Endothelial cell of umbilical vein (primary cell): Measurements from ENCODE around the gene PINK1. TPM values are rescaled to one million over a fixed set of nuclear protein-coding genes. Genes with fewer than 3 reads are reported as not detected.

Experiments used
- BruUV-seq: library from RNA; stranded (reverse); fragments of 400-500 nt; replicated peaks from 2 replicates; lab custom pipeline; 2021; lab: Mats Ljungman, UMichigan
- CTCF ChIA-PET: fragments of 300-600, 350-600 bp; sonication (Branson Sonifier 250); formaldehyde crosslinking; loops from one replicate; lab custom pipeline; 2021; ENCODE audit warnings: antibody characterized with exemption, inconsistent platforms; lab: Charles Lee
- POLR2A ChIA-PET: fragments of 300-600, 350-600 bp; sonication (Branson Sonifier 250); formaldehyde crosslinking; loops from one replicate; lab custom pipeline; 2021; ENCODE audit warnings: antibody characterized with exemption, inconsistent platforms; lab: Charles Lee
- DNase-seq: peaks from one replicate; pipeline ENCODE4 v3.0.0-alpha.2; 2011; ENCODE audit warnings: low read depth, low spot score
- FAIRE-seq: peaks from 2 replicates; lab custom pipeline; 2011; peaks lifted over from hg19 to GRCh38; lab: Jason Lieb, UNC
- H2AFZ ChIP-seq: 2 replicates; pipeline ENCODE4 v1.6.0; 2012; ENCODE audit warnings: low read depth, low read length, control low read depth, inconsistent platforms
- H3K27ac ChIP-seq: 2 replicates; pipeline ENCODE4 v1.5.1; 2011; ENCODE audit warnings: low read depth, mild to moderate bottlenecking, control low read depth, low read length, moderate library complexity; ENCODE audit not compliant: insufficient read depth
- H3K27me3 ChIP-seq, 2 experiments: 2 replicates each; pipeline versions ENCODE4 v1.6.0 to v1.6.1; 2011; ENCODE audit warnings: low read length in 2 of 2, mixed read lengths in 1 of 2; ENCODE audit not compliant: control insufficient read depth in 2 of 2, insufficient read depth in 2 of 2
- H3K36me3 ChIP-seq, 2 experiments: 2 replicates in 1 of 2; 3 replicates in 1 of 2; pipeline ENCODE4 v1.5.1; 2011; ENCODE audit warnings: low read length in 2 of 2, mild to moderate bottlenecking in 1 of 2, moderate library complexity in 1 of 2; ENCODE audit not compliant: control insufficient read depth in 2 of 2, insufficient read depth in 2 of 2; ENCODE audit errors: extremely low read depth in 1 of 2
- H3K4me1 ChIP-seq: 3 replicates; pipeline ENCODE4 v1.5.1; 2011; ENCODE audit warnings: mild to moderate bottlenecking, low read length; ENCODE audit not compliant: control insufficient read depth, insufficient read depth; ENCODE audit errors: extremely low read depth
- H3K4me2 ChIP-seq: 2 replicates; pipeline ENCODE4 v1.6.1; 2011; ENCODE audit warnings: low read length, control low read depth, mixed read lengths; ENCODE audit not compliant: insufficient read depth
- H3K4me3 ChIP-seq, 3 experiments: fragments of 200-600 bp in 1 of 3; sonication (generic), shearing (Covaris generic) in 1 of 3; replicated peaks in 1 of 3; 2 replicates each; pipeline ENCODE4 v1.5.1; 2011 to 2016; ENCODE audit warnings: control low read depth in 3 of 3, low read length in 3 of 3, mild to moderate bottlenecking in 2 of 3, inconsistent platforms in 1 of 3, low read depth in 1 of 3, moderate library complexity in 1 of 3; ENCODE audit not compliant: insufficient read depth in 1 of 3
- H3K79me2 ChIP-seq: 2 replicates; pipeline ENCODE4 v1.6.0; 2012; ENCODE audit warnings: low read length, inconsistent platforms; ENCODE audit not compliant: control insufficient read depth, insufficient read depth
- H3K9ac ChIP-seq: replicated peaks from 2 replicates; pipeline ENCODE3; 2011; ENCODE audit warnings: low read length, control low read depth; ENCODE audit not compliant: insufficient read depth; ENCODE audit errors: extremely low read depth
- H3K9me1 ChIP-seq: replicated peaks from 3 replicates; pipeline ENCODE4 v1.6.0; 2011; ENCODE audit warnings: mild to moderate bottlenecking, low read length; ENCODE audit not compliant: control insufficient read depth, insufficient read depth; ENCODE audit errors: extremely low read depth
- H3K9me3 ChIP-seq: replicated peaks from 2 replicates; pipeline ENCODE4 v1.5.1; 2012; ENCODE audit warnings: low read length, inconsistent platforms; ENCODE audit not compliant: control insufficient read depth, insufficient read depth
- H4K20me1 ChIP-seq: replicated peaks from 2 replicates; pipeline ENCODE3; 2011; ENCODE audit warnings: mild to moderate bottlenecking, low read length; ENCODE audit not compliant: control insufficient read depth, insufficient read depth; ENCODE audit errors: extremely low read depth
- CTCF ChIP-seq, 2 donors: IDR thresholded peaks; 1 replicate in 1 of 2; 2 replicates in 1 of 2; pipeline ENCODE4 v1.5.1; 2011; ENCODE audit warnings: low read length in 2 of 2, mild to moderate bottlenecking in 2 of 2, moderate library complexity in 2 of 2, control low read depth in 1 of 2, inconsistent platforms in 1 of 2, low read depth in 1 of 2; ENCODE audit not compliant: insufficient read depth in 1 of 2; ENCODE audit errors: extremely low read depth in 1 of 2
- EZH2 ChIP-seq: IDR thresholded peaks from 2 replicates; pipeline ENCODE4 v1.6.1; 2012; ENCODE audit warnings: borderline replicate concordance, low read depth, mild to moderate bottlenecking, moderate library complexity, low read length, inconsistent platforms; ENCODE audit not compliant: severe bottlenecking
- FOS ChIP-seq: IDR thresholded peaks from 2 replicates; pipeline ENCODE4 v1.6.1; 2011; ENCODE audit warnings: mild to moderate bottlenecking, low read length, moderate library complexity, borderline replicate concordance; ENCODE audit not compliant: insufficient read depth
- GATA2 ChIP-seq: IDR thresholded peaks from 2 replicates; pipeline ENCODE4 v1.7.0; 2011; ENCODE audit warnings: low read depth, mild to moderate bottlenecking, moderate library complexity, mixed read lengths, low read length; ENCODE audit not compliant: insufficient read length, insufficient read depth
- JUN ChIP-seq: IDR thresholded peaks from 2 replicates; pipeline ENCODE4 v1.6.1; 2011; ENCODE audit warnings: borderline replicate concordance, low read depth; ENCODE audit not compliant: insufficient read length, insufficient read depth
- MAX ChIP-seq: IDR thresholded peaks from 2 replicates; pipeline ENCODE4 v1.6.1; 2011; ENCODE audit not compliant: insufficient read depth, insufficient read length
- MYC ChIP-seq: IDR thresholded peaks from one replicate; pipeline ENCODE4 v1.6.1; 2011; ENCODE audit warnings: mild to moderate bottlenecking, low read depth, low read length
- POLR2A ChIP-seq: IDR thresholded peaks from 2 replicates; pipeline ENCODE4 v1.6.1; 2012; ENCODE audit warnings: low read depth, mild to moderate bottlenecking, control low read depth, low read length
- POLR2AphosphoS5 ChIP-seq: IDR thresholded peaks from 2 replicates; pipeline ENCODE4 v1.6.1; 2012; ENCODE audit warnings: low read depth, mild to moderate bottlenecking, control low read depth, low read length, moderate library complexity; ENCODE audit not compliant: insufficient read depth
- dilution Hi-C: fragments of 300-500 bp; cut with MboI; formaldehyde crosslinking; loops from one replicate; pipeline ENCODE4 v1.15.0; 2019; ENCODE audit warnings: low sequenced_read_pairs; ENCODE audit not compliant: extremely low pct_ligation_motif_present
- intact Hi-C: fragments of 100-400 bp; cut with micrococcal nuclease; formaldehyde crosslinking; loops from one replicate; pipeline ENCODE4 v1.10.0; 2022
- polyA plus RNA-seq, 4 experiments: library from polyadenylated mRNA; depleted of rRNA in 3 of 4; stranded (reverse) in 3 of 4; unstranded in 1 of 4; fragments of >200 nt; gene quantifications; 2 replicates each; pipeline versions ENCODE4 v1.2.1 to v1.2.3, GENCODE V29; 2011 to 2012; ENCODE audit warnings: missing spikeins in 1 of 4
- total RNA-seq: library from RNA; stranded (reverse); gene quantifications from 2 replicates; pipeline ENCODE4 v1.2.3, GENCODE V29; 2021

The PINK1 gene
- total and polyA plus RNA-seq, 2 donors (not counting 3 experiments of a cell fraction or from before 2014, with no cell fraction given): 27.3 to 27.9 TPM

GRCh38 chr1:20584890-20585289 is 48.4 kb upstream of the PINK1 start:
- H3K79me2 ChIP-seq: no peaks in the 10 kb centered on the region
- H3K4me3 ChIP-seq: no peak overlapping the region
- ChIA-PET POLR2A (no interaction called here), CTCF (interaction anchor here (1.9 to 4.2 kb wide), 2 partner anchors 10 to 46 kb away, joined by 4 to 25 read pairs; no protein-coding TSS in a partner anchor)
- H3K27ac ChIP-seq: no peak overlapping the region
- TF ChIP-seq EZH2: no peak
- TF ChIP-seq MAX: no peak
- no peak for TF ChIP-seq POLR2A
- TF ChIP-seq JUN: no peak
- TF ChIP-seq GATA2: no peak
- TF ChIP-seq FOS: no peak
- TF ChIP-seq POLR2AphosphoS5: no peak
- no peak for TF ChIP-seq MYC
- TF ChIP-seq CTCF (IDR thresholded peaks at IDR 0.05; ENCODE audit: extremely low read depth in 1 of 2, insufficient read depth in 1 of 2, low read depth in 1 of 2, low read length in 2 of 2): no peak
- peaks cover 2 to 7% of the 10 kb centered on the region in 2 experiments for H3K27me3 ChIP-seq
- H3K9ac ChIP-seq: no peak overlapping the region
- no peaks in the 10 kb centered on the region for H3K9me3 ChIP-seq
- dilution Hi-C loops: no loop called here
- peaks cover 12% of the 10 kb centered on the region for H3K4me1 ChIP-seq
- DNase-seq (no peak), FAIRE-seq (no peak)
- intact Hi-C loops: no loop called here
- no peaks in the 10 kb centered on the region for H4K20me1 ChIP-seq
- no TSS peak for BruUV-seq
- no peaks in the 10 kb centered on the region for H3K36me3 ChIP-seq
- H3K9me1 ChIP-seq: no peaks in the 10 kb centered on the region
- H2AFZ ChIP-seq: no peak overlapping the region
- no peak overlapping the region for H3K4me2 ChIP-seq
